ENCODE results near the gene UNC119B.

Gene UNC119B

DNA sequence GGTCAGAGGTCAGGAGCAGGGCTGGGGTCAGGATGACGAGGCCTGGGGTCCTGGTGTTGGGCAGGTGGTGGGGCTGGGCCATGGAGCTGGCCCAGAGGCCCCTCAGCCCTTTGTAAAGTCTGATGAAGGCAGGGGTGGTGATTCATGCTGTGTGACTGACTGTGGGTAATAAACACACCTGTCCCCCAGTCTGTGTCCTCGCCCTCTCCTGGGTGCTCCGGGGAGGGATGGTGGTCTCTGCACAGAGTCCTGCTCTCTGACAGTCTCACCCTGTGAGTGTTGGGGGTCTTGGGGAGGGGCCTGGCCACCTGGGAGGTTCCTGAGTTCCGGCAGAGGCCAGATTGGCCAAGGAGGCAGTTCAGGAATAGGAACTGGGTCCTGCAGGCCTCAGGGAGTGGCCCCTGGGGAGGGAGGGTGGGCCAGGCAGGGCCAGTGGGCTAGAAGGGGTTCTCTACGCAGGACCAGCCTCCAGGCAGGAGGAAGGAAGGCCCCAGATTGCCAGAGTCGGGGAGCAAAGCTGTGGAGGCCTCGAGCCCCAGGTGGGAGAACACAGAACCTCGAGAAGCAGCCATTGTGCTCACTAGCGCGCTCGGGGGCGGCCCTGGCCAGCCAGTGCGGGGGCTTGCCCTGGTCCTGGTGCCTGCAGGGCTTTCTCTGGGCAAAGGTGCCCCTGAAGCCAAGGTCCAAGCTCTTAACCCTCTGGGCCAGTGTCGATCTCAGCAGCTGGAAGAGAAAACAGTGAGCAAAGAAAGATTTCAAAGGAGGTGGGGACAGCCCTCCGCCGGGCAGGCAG is 29.8 kb downstream of the UNC119B start:
- DNase-seq (ENCODE audit: low spot score) = no peak

DNA sequence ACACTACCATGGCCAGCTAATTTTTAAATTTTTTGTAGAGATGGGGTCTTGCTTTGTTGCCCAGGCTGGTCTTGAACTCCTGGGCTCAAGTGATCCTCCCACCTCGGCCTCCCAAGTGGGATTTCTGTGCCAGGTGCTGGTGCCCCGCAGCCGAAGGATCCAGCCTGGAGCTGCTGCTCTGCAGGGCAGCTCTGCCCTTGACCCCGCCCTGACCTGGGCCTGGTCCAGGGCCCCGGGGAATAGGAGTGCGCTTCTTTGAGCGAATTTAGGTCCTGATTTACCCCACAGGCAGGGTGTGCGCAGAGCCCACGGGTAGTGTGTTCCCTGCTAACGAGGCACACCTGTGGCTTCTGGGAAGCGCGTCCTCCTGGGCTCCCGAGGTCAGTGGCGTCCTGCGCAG is 30.6 kb downstream of the UNC119B start:
- DNase-seq (ENCODE audit: low spot score) = no peak

DNA sequence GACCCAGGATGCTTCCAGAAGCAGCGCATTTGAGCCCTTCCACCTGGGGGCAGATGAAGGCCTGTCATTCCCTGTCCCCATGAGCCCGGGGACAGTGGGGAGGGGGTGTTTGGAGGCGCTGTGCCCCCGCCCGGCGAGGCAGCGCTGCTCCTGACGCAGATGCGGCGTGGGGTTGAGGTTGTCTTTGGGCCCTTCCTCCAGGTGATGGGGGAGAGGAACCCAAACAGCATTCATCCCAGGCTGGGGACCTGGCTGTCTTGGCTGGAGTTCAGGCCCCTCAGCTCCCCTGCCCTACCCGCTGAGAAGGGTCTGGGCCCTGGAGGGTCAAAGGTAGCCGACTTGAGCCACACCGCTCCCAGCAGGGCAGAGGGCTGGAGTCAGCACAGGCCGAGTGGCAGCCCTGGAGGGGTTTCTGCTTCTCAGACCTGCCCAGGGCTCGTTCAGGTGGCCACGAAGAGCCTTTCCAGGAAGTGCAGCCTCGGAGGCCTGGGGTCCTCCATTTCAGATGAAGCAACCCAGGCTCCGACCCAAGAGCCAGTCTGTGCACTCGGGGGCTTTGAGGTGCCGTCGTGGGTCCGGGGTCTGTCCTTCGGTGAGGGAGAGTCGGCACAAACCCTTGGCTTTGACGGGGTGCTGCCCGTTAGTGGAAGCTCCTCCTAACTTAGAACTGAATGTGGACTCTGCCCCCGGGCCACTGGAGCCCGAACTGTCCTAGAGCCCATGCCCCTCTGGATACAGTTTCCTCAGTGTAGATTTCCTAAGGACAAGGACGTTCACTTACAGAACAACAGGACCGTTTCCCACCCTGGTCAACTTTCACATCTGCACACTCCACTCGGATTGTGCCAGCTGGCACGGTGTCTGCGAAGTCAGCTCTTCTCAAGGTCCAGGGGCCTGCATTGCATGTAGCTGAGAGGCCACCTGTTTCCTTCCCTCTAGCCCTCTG is 31.5 kb downstream of the UNC119B start:
- DNase-seq (ENCODE audit: low spot score) = no peak

DNA sequence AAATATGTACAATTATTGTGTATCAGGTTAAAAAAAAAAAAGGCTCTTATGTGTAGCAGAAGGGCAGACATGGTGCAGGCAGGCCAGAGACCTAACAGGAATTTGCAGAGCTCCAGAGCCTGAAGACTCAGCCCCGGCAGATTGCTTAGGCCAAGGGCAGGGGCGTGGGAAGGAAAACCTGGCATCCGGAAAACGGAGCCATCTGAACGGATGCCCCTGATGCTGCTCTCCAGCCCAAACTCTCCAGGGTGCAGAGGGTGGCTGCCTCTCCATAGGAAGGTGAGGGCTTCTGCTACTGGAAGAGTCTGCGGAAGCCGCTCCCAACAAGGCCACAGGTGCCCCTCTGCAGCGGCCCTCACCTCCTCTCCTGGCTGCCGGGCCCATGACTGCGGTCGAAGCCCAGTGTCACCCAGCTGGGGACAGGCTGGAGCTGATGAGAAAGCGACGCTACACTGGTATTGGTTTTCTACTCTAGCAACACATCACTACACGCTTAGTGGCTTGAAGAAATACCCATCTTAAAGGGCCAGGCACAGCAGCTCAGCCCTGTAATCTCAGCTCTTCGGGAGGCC is 34.8 kb downstream of the UNC119B start:
- no peak for DNase-seq (ENCODE audit: low spot score)

DNA sequence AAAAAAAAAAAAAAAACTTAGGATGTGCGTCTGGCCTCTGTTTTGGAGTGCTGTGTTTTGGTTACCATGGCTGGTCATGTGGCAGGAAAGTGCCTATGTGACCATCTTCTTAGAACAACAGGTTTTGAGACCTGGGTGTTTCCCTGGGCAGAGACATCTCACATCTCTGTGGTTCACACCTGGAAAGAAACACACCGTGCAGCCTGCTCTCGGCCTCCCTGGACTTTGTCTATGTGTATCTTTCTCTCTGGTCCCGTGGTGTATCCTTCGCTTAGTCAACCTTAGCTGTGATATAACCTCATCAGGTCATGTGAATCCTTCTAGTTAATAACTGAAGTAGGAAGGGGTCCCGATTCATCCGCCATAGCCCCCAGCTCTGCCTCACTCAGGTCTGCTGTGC is 38.0 kb downstream of the UNC119B start:
- no peak for DNase-seq (ENCODE audit: low spot score)

DNA sequence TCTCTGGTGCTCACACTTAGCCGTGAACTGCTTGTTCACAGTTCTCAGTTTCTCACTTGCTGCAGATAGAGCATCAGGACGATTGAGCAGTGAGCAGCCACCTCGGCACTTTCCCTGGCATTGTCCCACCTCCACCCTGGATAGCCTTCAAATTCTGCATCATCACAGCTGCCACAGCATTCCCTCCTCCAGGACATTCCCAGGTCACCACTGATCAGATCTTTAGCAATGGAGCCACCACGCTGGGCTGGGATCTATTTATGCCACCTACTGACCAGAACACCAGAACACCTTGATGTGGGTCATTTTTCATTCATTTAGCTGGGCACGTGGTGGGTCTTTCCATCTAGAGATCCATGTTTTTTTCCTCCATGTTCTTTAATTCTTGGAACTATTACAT is 39.0 kb downstream of the UNC119B start:
- DNase-seq (ENCODE audit: low spot score) = no peak

DNA sequence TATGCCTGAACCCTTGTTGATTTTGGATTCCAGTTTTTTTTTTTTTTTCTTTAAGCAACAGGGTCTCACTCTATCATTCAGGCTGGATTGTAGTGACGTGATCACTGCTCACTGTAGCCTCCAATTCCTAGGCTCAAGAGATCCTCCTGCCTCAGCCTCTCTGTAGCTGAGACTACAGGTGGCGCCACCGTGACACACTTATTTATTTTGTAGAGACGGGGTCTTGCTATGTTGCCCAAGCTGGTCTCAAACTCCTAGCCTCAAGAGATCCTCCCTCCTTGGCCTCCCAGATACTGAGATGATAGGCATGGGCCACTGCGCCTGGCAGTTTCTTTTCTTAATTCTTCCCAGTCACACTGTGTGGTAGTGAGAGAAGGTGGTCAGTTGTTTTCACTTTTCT is 40.5 kb downstream of the UNC119B start:
- DNase-seq (ENCODE audit: low spot score) = no peak

DNA sequence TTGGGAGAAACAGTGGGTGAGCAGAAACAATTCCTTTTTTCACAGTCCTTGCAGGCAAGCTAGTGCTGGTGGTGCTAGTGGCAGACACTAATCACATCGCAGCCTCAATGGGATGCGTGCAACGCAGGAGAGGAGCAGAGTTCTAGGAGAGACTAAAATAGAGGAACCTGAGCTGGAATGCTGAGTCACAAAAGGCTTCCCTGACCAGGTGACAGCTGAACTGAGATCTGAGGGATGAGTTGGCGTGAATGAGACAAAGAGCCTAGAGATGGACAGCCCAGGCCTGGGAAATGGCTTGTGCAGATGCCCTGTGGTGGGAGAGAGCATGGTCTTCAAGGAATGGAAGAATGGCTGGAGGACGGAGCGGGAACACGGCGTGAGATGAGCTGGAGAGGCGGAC is 41.1 kb downstream of the UNC119B start:
- DNase-seq (ENCODE audit: low spot score) = no peak

DNA sequence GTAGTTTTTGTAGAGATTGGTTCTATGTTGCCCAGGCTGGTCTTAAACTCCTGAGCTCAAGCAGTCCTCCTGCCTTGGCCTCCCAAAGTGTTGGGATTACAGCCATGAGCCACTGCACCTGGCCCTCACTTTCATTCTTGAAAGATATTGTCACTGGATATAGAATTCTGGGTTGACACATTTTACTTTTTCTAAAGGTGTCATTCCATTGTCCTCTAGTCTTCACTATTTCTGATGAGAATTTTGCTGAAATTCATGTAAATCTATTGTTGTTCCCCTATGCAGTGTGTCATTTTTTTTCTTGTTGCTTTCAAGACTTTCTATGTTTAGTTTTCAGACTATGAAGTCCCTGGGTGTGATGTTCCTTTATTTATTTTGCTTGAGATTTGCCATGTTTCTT is 44.5 kb downstream of the UNC119B start:
- no peak for DNase-seq (ENCODE audit: low spot score)

DNA sequence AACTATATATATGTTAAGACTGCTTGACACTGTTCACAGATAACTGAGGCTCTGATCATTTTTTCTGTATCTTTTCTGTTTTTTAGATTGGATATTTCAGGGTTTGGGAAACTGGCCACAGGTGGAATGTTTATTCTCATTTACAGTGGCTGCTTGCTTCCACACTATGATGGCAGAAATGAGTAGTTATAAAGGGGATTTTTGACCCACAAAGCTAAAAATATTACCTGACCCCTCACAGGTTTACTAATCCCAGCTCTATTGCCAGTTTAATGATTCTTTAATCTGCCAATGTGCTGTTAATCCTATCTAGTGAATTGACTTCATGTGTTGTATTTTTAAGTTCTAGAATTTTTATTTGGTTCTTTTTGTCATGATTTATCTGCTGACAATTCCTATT is 45.0 kb downstream of the UNC119B start:
- DNase-seq (ENCODE audit: low spot score) = no peak

DNA sequence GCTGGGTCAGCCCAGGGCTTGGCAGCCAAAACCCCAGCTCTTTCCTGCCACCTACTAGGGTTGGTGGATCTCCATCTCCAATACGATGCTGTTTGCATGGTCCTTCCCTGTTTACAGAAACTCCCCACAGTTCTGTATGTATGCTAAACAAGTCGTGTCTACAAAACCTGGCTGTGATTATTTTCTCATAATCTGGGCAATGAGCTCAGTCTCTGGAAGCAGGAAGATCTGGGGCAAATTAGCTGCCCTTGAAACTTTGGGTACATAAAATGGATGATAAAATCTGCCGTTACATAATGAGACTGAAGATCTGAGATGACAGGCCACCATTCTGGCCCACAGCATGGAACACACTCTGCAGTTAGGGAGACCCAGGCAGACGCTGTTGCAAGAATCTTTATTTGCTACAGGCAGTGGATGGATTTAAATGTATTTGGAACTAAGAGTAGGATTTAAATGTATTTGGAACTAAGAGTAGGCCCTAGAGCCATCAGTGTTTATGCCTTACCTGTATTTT is 47.0 kb downstream of the UNC119B start:
- DNase-seq (ENCODE audit: low spot score) = no peak

DNA sequence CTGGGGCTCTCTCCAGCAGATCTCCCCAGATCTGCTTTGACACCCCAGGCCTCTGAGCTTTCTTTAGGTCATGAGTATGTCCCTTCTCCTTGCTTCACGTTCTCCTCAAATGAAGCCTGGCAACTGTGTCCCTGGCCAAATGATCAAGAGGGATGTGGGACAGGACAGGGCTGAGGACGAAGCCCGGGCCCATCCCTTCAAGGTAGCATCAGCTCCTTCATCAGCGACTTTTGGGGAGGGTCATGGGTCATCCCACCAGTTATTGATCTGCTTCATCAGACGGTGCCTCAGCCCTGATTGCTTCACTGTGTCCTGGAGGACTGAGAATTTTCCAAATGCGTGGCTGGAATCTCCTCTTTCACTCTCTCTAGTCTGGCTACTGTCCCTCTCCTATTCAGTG is 47.7 kb downstream of the UNC119B start:
- no peak for DNase-seq (ENCODE audit: low spot score)

DNA sequence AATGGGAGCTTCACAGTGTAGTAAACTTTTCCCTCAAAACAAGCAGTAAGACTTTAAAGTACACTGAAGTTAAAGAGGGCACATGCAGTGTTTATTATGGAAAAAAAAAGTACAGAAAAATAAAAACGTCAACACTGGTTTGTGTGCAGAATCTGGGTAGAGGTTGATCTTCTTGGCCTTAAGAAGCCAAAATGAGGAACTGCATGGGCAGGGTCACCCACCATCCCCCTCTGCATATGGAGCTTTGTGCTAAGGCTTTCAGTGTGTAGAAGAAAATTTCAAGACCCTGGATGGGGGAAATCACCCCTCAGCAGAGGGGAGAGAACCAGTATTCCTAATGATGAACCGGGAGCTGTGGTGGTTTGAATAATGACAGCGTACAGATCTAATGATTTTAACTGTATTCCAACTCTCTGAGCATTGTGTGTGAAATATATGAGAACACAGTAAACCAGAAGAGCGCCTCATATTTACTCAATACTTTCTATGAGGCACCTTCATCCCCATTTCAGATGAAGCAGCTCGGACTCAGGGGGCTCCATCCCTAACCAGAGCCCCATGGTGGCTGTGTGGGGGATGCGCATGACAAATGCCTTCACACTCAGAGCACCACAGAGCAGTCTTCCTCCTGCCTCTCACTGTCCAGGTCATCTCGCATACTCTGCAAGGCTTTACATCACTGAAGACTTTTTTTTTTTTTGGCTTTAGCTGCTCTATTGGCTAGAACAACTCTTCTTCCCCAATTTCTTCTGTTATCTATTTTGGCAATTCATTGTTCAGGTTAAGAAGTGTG is 48.7 kb downstream of the UNC119B start:
- DNase-seq (ENCODE audit: low spot score) = no peak

DNA sequence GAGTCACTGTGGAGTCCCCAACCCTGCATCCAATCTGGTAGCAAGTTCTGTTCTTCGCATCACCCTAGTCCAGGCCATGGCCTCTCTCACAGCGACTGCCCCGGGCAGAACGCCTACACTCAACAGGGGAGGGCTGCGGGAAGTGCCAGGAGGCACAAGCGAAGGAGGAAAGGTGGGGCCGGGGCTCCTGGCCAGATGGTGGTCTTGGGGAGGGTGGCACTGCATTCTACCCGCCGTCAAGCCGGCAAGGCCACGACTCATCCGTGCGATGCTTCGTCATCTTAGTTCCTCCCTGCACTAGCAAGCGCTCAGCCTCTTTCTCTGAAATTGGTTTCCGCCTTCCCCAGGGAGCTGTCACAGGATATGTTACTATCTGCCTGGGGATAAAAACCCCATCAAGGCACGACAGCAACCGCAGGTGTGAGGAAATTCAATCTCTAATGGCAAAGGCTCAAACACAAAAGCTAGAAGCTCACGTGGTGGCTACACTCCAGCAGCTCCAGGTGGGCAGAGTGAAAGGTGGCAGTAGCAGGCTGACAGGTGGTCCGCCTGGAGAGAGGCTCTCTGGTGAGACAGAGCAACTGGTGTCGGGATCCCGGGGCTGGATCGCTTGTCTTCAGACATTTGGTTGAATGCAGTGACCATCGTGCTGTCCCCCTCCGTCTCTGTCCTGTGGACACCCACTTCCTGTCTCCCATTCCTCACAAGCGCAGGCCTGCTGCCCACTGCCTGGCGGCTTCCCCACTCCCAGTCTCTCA is 49.5 kb downstream of the UNC119B start:
- DNase-seq (ENCODE audit: low spot score) = no peak

DNA sequence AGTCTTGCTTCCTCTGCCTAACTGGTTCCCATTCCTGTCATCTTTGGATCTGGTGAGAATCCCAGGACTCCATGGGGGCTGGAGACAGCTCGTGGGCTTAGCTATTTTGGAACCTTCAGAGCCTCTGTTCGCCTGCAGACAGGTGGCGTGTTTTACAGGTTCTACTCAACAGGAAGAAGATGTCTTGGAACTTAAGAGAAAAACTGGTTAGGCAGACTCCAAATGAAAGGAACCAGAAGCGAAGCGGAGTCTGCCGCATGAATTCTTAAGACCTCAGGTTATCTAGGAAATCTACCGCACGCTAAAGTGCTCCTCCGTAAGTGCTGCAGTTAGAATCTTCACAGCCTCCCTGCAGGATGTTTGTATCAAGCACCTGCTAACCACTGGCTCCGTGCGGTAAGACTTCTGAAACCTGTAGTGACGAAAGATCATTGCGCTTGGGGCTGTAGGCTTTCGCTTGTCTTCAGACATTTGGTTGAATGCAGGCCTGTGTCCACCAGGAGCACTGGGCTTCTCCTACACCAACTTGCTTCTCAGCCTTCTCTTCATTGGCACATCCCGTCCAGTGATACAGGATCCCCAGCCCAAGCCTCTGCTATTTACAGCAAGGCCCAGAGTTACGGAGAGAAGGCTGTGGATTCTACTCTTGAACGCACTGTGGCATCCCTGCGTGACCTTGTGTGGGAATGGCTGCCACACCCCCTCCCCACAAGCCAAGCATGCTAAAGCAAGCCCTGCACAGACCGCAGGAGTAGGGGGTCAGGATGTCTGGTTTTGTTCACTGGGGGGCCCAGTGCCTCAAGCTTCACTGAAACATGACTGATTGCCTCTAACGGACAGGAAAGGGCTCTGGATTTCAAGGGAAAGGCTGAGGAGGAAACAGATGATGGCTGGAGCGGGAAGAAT is 50.3 kb downstream of the UNC119B start:
- DNase-seq (ENCODE audit: low spot score) = no peak

DNA sequence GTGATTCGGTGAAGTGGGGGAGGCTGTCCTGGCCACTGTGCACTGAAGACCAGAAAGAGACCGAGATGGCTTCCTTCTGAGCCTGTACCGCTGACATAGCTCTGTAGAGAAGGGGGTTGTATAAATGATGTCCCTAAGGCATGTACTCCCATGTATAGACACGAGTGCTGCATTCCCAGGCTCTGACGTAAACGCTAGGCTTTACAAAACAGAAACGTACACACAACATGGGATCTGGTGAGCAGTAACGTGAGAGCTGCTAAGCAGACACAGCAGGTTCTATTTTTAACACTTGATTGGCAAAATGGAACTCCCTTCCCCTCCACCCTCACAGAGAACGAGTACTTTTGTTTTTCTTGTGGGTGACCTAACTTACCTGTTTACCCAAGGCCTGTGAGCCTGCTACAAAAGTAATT is 51.3 kb downstream of the UNC119B start:
- no peak for DNase-seq (ENCODE audit: low spot score)

DNA sequence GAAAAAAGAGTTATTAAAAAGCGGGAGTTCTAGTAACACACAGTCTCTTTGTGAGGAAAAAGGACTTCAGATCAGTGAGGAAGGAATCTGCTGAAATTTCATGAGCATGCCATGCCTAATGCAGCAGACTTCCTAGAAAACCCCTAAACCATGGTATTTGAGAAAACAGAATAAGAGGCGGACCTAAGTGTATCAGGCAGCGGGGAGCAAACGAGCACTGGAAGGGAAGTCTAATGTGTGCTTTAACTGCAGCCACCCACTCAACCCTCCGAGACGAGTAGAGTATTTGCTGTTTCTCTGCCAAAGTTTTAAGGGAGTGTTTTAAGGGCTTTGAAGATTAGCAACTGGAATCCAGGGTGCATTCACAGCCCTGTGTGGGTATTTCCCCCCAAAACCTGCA is 51.8 kb downstream of the UNC119B start:
- DNase-seq (ENCODE audit: low spot score) = no peak

DNA sequence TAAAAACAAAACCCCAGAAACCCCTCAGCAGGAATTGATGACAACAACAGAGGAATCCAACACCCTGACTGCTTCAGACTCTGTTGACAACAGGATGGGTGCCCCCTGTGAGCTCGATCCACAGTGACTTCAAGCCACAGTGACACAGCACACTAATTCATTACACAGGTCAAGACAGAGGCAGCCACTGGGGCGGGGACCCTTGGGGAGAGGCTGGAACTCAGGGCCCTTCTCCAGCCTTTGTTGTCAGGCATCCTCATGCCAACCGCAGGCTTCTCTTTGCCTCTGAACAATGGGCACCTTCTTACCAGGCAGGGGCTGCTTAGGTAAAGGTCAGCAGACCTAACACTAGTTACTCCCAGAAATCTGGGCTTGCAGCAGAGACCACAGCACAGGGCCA is 53.0 kb downstream of the UNC119B start:
- DNase-seq (ENCODE audit: low spot score) = no peak

DNA sequence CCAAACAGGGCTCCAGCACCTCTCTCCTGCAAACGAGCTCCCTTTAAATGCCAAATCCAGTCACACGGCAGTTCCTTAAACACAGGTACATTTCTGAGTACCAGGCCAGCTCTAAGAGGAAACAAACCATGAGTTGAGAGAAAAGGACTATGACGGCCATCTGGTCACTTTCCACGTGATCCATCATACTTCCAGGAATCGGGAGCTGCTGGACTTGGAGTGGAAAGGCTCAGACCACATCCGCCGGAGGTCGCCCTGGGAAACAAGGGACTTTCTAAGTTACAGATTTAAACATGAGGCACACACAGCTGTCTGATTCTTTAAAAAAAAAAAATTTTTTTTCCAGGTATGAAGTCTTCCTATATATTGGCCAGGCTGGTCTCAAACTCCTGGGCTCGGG is 54.6 kb downstream of the UNC119B start:
- no peak for DNase-seq (ENCODE audit: low spot score)

DNA sequence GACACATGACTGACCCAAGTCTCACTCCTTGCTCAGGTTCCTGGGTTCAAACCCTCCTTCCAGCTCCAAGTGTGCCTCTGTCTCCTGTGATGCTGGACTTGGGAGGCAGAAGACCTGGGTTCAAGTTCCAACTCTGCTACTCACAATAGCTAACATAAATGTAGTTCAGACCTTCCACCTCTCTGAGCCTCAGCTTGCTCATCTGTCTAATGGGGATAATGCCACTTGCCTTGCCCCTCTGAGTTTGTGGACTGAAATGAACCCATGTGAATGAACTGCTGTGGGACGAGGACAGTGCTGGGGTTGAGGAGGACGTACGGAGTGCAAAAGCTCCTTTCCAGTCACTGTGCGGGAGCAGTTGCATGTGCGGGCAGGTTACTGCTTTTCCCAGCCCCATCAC is 56.3 kb downstream of the UNC119B start:
- no peak for DNase-seq (ENCODE audit: low spot score)
